NCI-H510A treated with DMSO at 0.1 percent for 48 hours (cell line): ENCODE data around the gene ATG4C.

Experiments
- DNase-seq: peaks from one replicate; lab custom pipeline; 2025; lab: John Stamatoyannopoulos, UW

The ATG4C gene

DNA sequence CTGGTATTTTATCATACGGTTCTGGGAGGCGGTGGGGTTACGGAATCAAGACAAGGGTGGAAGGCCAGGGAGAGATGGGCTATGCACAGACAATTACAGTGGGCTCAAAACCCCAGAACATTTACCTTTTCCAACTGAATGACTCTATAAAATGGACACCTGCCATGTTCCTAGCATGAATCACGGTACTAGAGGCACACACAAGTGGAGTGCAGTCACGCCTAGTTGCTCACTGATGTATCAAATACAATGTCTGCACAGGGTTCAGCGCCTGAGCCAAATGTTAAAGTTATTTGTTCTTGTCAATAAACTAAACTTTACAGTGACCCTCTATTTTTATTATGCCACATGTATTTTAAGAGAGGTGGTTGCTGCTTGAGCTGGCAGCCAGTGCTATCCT is 121.4 kb downstream of the ATG4C start:
- DNase-seq = peak; percentile 87

- no peak for DNase-seq
These were observed 121.9 kb downstream of the ATG4C start for GRCh38 chr1:62905872-62906271.

DNA sequence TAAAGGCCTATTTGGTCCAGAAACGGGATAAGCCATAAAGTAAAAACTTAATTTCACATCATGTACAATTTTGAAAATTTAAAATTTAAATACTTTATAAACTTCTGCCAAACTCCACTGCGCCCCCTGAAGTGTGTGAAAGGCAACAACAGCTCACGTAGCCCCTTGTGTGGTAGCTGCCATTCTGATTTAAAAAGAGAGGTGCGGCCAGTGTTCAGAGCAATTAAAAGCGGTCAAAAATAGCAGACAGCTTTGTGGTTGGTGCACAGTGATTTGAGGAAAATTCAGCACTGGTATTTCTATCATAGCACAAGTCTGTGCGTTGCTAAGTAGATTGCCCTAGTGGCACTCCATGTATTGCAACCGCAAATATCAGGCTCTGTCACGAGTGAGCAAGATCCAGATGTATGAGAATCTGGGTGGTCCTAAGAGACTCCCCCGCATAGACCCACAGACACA is 122.5 kb downstream of the ATG4C start:
- no peak for DNase-seq

DNA sequence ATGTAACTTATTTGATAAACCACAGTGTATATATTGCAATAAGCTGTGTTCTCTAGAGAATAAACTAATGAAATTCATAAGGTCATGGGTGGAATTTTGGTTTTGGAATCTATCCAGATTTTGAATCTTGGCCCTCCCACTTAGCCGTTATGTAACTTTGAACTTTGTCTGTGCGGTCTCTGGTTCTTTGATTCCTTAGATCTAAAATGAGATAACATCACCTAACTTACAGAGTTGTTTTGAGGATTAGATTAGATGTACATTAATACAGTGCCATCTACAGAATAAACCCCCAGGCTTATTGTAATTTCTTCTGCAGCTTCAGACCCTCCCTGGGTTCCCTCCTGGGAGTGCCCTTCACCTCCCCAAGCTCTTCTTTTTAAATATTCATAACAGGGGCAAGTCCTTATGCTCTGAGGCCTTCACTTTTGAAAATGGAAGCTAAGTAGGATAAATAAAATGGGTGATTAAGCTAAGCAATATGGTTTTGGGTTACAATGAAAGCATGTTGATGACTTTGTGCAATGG is 124.3 kb downstream of the ATG4C start:
- DNase-seq = no peak

- DNase-seq = no peak
These were observed 128.2 kb downstream of the ATG4C start for GRCh38 chr1:62912028-62912638.
